Fibroblast of skin of scalp (primary cell): ENCODE data around the gene CAMTA1.

Experiments used
- DNase-seq: peaks from one replicate; pipeline ENCODE4 v3.0.0-alpha.2; 2013

Gene CAMTA1

DNA sequence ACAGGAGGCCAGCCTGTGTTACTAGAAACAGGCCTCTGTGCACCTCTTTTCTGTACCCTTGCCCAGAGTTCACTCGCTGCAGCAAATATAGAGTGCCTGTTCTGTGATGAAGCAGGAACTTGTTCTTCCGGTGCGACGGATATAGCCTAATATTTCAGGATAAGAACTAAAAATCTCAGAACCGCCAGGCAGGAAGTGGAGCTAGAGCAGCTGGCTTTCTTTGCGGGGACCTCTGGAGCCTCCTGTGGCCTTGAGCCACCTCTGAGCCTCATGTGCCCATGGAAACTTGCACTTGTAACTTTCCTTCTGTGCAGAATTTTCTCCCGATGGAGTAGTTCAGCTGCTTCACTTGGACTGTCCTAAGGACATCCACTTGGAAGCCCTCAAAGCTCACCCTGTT is 941.4 kb downstream of the CAMTA1 start:
- no peak for DNase-seq

DNA sequence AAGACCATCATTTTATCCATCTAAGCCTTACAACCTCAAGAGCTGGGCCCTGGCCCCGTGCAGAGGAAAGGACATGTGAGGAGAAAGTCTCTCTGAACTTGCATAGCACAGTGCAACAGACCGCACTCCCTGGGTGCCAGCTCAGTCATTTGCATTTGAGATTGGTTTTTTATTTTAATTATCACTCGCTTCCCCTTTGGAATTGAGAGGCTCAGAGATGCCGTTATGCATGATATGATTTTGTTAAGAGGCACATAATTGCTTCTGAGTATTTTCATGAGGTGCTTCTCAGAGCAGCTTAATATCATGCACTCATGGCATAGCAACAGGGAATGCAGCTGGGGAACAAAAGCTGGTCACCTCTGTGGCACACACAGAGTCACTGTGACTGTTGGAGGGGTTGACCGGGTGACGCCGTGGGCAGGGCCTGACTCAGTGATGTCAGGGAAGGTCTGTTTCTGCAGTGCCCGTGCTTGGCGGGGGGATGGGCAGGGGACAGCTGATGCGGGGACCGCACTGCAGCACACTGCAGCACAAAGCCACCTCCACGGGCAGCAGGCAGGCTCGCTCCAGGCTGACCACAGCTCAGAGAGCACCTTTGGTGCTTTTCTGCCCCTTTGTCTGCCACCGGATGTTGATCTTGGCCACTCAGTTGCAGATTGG is 942.7 kb downstream of the CAMTA1 start:
- no peak for DNase-seq

DNA sequence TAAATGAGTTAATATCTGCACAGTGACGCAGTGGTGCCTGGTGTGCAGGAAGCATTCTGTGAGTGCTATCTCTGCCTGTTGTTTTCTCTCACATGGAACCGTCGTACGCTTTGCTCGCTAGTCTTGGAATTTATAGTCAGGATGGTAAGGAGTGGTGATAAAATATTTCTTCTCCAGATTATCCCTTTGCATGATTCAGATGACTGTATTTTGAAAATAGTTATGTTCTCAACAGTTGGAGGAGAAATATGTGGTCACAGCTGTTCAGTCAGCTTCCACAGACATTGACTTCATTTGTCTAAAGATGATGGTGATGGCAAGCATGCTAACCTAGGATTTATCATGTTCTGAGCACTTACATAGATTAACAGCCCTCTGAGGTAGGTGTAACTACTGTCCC is 944.5 kb downstream of the CAMTA1 start:
- no peak for DNase-seq

GRCh38 chr1:7732331-7732730 is 947.1 kb downstream of the CAMTA1 start:
- DNase-seq = no peak

DNA sequence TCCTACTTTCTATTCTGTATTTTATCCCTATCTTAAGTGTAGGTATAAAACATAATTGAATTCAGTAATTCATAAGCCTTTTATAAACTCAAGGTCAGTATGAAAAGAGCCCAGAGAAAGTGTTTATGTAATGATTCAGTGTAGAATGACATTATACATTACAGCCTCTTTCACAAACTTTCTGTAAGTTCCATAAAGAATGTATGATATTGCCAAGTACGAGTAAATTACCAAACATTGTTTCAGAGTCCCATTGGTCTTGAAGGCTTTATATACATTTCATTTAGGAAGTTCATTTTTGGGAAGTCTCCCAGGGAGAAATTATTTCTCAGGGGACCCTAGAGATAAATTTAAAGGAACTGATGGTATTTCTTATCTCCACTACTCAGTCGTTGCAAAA is 948.0 kb downstream of the CAMTA1 start:
- peak; percentile 37 for DNase-seq

DNA sequence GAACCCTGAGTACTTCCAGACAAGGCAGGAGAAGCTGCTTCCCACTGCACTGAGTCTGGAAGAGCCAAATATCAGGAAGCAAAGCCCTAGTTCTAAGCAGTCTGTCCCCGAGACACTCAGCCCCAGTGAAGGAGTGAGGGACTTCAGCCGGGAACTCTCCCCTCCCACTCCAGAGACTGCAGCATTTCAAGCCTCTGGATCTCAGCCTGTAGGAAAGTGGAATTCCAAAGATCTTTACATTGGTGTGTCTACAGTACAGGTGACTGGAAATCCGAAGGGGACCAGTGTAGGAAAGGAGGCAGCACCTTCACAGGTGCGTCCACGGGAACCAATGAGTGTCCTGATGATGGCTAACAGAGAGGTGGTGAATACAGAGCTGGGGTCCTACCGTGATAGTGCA is 952.8 kb downstream of the CAMTA1 start:
- no peak for DNase-seq

GRCh38 chr1:7743346-7743745 is 958.1 kb downstream of the CAMTA1 start:
- DNase-seq = peak; percentile 28

GRCh38 chr1:7744882-7745281 is 959.6 kb downstream of the CAMTA1 start:
- no peak for DNase-seq

- DNase-seq = no peak
Measured at GRCh38 chr1:7745783-7746182, 960.5 kb downstream of the CAMTA1 start.

- no peak for DNase-seq
Measured at GRCh38 chr1:7747605-7748004, 962.4 kb downstream of the CAMTA1 start.

GRCh38 chr1:7749126-7749525 is 963.9 kb downstream of the CAMTA1 start:
- no peak for DNase-seq

DNA sequence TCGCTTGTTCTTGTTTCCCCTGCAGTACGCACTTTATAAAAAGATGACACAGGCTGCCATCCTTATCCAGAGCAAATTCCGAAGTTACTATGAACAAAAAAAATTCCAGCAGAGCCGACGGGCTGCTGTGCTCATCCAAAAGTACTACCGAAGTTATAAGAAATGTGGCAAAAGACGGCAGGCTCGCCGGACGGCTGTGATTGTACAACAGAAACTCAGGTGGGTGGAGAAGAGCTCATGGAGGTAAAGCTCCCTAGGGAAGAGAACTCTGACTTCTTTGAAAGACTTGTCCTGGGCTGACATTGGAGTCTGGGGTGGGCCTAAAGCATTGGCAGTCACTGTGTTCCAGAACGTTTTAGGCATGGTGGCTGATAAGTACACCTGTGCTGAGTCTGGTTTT is 965.9 kb downstream of the CAMTA1 start:
- no peak for DNase-seq

- peak; percentile 68 for DNase-seq
Measured at GRCh38 chr1:7752512-7753417, 967.5 kb downstream of the CAMTA1 start.

- DNase-seq = no peak
Measured at GRCh38 chr1:7753641-7754040, 968.4 kb downstream of the CAMTA1 start.

- no peak for DNase-seq
Measured at GRCh38 chr1:7754234-7754633, 969.0 kb downstream of the CAMTA1 start.

GRCh38 chr1:7755448-7755847 is 970.2 kb downstream of the CAMTA1 start:
- peak; percentile 22 for DNase-seq

- DNase-seq = no peak
Measured at GRCh38 chr1:7760245-7760644, 975.0 kb downstream of the CAMTA1 start.

- DNase-seq = no peak
Measured at GRCh38 chr1:7761103-7761502, 975.8 kb downstream of the CAMTA1 start.

GRCh38 chr1:7767176-7767575 is 981.9 kb downstream of the CAMTA1 start:
- no peak for DNase-seq

DNA sequence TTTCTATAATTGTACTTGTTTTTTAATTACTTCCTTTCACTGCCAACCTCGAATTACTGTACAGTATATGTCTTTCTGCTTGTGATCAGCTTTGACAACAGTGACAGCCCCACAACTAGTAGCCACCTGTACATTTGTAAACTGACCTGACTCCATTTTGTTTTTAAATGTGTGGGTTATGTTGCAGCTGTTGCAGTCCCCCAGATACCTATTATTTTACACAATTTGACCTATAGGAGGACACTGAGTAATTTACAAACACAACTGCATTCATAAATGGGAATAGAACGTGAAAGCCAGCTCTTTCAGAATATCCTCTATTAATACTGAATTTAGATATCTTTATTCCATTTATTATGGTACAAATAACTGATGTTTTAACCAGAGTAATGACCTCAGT is 983.3 kb downstream of the CAMTA1 start:
- no peak for DNase-seq

DNA sequence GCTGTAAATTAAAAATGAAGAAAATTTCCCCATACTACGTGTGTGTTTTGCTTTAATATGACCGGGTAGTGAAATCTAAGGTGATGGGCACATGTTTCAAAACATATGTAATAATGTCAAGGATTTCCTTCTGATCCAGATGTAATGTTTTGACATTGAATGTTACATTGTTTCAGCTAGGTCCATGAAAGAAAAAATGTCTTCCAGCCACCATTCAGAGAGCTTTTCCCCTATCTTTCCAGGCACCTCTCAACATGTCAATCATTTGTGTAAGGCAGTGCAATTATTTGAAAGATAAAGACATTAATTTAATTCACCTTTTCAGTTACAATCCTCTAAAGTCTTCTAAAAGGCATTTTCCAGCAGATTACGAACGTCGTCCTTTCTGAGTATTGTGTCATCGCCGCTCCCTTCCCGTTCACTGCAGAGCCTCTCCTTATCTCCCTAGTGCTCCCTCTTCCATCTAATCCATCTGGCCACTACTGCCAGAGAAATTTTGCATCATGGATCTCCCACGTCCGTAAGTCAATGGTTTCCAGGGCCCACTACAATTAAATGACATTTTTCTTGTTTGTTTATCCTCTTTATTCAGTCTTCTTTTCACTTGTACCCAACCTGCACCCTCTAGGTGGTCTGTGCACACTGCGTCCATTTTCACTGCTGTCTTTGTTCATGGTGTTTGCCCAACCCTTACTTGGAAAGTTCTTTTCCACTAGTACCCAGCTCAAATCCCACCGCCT is 984.6 kb downstream of the CAMTA1 start:
- no peak for DNase-seq

DNA sequence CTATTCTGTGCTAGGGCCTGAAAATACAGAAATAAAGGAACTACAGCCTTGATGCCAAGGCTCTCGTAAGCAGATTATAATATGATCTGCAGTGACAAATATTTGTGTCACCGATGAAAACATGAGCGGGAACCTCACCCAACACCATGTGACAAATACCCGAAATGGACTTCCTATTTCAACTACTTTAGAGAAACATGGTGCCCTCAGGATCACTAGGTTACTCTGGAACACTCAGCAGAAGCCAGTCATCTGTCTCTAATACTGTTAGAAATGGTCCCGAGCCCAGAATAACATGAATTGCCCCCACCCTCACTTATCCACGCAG is 985.4 kb downstream of the CAMTA1 start:
- DNase-seq = no peak

- DNase-seq = peak; percentile 82
Measured at GRCh38 chr1:7770997-7771822, 986.0 kb downstream of the CAMTA1 start, which contains the start of gene VAMP3. Gene VAMP3 (plus strand): TSS chr1:7771296. CDS start chr1:7771384, 88 bp downstream.
